Activated CD4-positive, alpha-beta T cell treated with anti-CD3 and anti-CD28 coated beads for 48 hours (primary cell): ENCODE results near the gene PEAK3.
A peak's percentile ranks its signal among the peaks of the same experiment; 100 is the strongest.

ENCODE experiments used
- DNase-seq: peaks from one replicate; pipeline ENCODE4 v3.0.0-alpha.2; 2020

PEAK3 gene

GRCh38 chr19:2269244-2270156, 12.5 kb downstream of the PEAK3 start:
- peak; percentile 99 for DNase-seq

DNA sequence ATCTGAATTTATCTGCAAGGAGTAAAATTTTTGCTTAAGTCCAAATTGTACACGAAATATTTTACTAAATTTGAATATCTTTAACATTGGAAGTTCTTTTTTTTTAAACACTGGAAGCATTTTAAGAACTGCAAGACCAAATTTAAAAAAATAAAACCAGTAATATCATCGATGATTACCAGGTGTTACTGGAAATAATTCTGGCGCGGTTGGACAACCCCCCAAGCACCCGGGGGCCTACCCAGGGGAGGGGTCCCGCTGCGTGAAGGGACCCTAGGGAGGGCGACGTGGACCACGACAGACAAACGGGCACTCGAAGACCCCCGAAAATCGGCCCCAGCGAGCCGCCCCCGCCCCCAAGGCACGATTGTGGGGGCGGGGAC, 13.1 kb downstream of the PEAK3 start:
- DNase-seq, result no peak

- no peak for DNase-seq
Observed at GRCh38 chr19:2268480-2268830, 13.5 kb downstream of the PEAK3 start.

DNA sequence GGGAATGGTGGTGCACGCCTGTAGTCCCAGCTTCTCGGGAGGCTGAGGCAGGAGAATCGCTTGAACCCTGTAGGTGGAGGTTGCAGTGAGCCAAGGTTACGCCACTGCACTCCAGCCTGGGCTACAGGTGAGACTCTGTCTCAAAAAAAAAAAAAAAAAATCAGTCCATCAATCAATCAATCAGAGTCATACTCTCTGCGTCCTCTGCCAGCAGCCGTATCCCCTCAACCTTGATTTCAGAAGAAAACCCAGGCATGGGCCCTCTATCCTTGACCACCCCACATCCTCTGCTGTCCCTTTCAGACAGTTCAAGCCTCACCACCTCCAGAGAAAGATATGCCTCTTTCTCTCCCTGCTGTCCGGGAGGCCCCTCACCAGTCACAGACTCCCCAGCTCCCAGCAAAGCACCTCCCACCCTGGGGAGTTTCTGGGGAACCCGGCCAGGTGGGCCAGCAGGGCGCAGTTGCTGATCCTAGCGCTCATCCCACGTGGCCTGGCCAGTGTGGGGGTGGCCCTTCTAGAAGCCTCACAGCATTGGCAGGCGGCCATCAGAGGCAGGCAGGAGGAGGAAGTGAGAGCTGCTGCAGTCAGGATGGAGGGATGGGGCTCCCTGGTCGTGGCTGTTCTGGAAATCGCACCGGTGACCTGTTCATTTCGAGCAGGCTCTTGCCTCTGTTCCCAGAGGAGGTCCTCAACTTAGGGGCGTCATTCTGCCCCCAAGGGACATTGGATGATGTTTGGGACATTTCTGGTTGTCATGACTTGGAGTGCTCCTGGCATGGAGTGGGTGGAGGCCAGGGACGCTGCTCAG, 15.6 kb downstream of the PEAK3 start:
- DNase-seq, result peak; percentile 58

GRCh38 chr19:2261438-2262172, 20.4 kb downstream of the PEAK3 start:
- DNase-seq, result peak; percentile 76

DNA sequence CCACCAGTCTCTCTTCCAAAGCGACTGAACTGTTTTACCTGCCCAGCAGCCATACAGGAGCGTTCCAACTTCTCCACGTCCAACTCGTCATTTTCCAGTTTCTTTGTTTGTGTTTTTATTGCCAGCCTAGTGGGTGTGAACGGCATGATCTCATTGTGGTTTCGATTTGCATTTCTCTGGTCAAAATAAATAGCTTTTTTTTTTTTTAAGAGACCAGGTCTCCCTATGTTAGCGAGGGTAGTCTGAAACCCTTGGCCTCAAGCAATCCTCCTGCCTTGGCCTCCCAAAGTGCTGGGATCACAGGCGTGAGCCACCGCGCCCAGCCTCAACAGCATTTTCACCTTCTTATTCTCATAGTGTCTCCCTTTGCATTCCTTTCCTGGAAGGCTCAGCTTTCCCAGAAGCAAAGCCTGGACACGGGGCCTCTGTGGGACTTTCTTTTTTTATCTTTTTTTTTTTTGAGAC, 21.6 kb downstream of the PEAK3 start:
- no peak for DNase-seq

GRCh38 chr19:2259336-2259735, 22.6 kb downstream of the PEAK3 start:
- DNase-seq, result no peak

DNA sequence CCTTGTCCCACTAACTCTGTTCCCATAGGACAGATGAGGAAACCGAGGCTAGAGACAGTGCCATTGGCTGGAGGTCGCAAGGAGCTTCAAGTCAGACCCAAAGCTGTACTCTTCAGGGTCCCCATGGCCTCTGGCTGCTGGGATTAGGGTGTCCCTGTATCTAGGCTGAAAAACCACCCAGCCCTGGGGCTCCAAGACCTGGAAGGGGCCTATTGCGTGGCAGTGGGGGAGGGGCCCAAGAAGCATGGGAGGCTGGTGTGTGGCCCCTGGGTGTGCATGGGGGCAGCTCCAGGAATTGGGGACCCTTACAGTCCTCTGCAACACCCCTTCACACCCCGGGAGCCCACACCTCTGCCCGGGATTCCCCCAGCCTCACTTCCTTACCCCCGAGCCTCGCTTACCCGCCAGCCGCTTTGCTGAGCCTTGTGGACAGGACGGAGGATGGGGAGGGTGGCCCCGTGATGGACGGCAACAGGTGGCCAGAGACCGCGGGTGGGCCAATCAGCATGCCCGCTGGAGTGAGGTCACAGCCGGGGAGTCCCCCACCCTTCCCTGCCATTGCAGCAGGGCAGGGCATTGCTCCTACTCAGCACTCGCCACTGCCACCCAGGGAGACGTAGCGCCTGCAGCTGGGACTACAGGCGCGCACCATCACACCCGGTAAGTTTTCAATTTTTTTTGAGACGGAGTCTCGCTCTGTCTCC, 25.8 kb downstream of the PEAK3 start, which contains the start of gene JSRP1:
Gene JSRP1, minus strand, starts transcription at position 436 of the 704 bp plus-strand sequence. CDS start 1,103 bp downstream, outside the sequence.
- no peak for DNase-seq

- no peak for DNase-seq
Observed at GRCh38 chr19:2255112-2255845, 26.7 kb downstream of the PEAK3 start.

DNA sequence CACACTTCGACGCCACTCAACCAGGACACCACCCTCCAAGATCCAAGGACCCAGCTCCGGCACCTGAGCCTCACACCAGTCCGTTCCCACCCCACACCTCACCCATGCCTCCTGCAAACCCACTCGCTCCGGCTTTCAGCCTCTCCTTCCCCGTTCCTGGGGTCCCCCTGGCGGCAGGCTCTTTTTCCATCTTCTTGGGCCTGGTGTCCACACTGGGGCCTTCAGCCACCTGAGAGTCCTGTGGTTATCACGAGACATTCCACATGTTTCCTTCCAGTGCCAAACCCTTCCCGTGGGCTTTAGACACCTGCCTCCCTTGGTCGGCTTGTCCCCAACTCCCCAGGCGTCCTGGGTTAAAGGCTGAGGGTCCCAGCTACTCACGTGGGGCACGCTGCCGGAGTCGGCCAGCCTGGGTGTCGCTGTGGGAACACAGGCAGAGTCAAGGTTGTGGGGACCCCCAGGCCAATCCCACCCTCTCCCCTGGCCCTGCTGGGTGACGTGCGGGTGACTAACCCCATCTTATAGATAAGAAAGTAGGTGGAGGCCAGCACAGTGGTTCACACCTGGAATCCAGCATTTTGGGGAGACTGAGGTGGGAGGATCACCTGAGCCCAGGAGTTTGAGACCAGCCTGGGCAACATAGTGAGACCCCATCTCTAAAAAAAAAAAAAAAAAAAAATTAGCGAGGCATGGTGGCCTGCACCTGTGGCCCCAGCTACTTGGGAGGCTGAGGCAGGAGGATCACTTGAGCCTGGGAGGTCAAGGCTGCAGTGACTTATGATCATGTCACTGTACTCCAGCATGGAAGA, 27.7 kb downstream of the PEAK3 start:
- DNase-seq, result no peak

- DNase-seq, result peak; percentile 44
Observed at GRCh38 chr19:2253106-2254063, 28.6 kb downstream of the PEAK3 start.

- DNase-seq, result no peak
Observed at GRCh38 chr19:2252797-2253105, 29.2 kb downstream of the PEAK3 start.

DNA sequence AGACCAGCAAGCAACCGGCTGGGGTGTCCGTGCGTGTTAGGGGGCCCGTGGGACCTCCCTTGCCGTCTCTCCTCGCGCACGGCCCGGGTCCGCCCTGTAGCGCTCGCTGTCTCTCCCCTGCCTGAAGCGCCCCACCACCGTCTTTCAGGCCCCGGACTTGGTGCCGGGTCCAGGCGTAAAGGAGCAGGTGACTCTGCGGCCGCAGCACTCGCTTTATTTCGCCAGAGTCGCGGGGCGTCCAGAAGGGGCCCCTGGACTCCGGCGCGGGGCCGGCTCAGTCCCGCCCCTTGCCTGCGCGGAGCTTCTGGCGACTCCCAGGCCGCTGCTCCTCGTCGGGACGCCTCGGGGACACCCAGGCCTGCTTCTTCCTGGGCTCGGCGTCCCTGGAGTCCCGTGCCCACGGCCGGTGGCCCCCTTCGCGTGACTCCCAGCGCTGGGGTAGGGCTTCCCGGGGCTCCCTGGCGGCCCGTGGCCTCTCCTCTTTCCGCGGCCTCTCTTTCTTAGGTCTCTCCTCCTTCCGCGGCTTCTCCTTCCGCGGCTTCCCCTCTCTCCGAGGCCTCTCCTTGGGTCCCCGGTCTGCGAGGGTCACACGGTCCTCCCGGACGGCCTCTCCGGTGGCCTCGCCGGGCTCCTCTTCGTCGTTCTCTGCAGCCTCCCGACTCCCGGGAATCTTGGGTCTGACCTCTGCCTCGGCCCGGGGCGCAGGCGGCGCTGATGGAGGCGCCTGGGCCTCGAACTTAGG, 29.7 kb downstream of the PEAK3 start:
- no peak for DNase-seq

- DNase-seq, result peak; percentile 39
Observed at GRCh38 chr19:2251106-2252054, 30.6 kb downstream of the PEAK3 start.

- DNase-seq, result no peak
Observed at GRCh38 chr19:2250766-2251105, 31.2 kb downstream of the PEAK3 start.

- no peak for DNase-seq
Observed at GRCh38 chr19:2249880-2250765, 31.9 kb downstream of the PEAK3 start.
